ENCODE data around the gene IGF2BP2.

IGF2BP2 gene

DNA sequence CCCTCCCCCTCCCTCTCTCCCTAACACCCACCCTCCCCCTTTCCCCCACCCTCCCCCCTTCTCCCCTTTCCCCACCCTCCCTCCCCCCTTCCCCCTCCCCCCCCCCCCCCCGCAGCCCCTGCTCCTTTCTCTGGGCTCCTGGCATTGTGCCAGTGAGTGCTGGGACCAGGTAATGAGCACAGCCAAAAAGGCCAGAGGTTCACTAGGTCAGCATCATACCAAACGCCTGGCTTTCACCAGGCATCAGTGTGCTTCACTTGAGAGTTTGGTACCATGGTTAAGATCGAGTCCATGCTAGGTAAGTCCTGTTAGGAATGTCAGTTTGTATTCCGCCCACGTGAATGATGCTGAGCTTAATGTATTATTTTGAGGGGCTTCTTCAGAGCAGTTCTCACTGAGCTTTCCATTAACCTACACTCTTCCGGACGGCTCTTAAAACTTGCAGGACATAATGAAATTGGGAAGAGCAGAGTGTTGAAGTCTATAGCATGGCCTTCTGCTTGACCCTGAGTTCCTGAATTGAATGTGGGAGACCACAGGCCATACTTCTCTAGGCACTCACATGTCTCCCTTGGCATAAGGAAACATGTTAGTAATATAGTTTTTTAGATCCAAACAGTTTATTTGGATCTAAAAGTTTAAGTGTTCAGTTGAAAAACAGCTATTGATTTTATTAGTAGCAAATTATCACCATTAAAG lies 193.2 kb downstream of the IGF2BP2 start:
- no peak overlapping the region for H3K4me3 ChIP-seq (IDR thresholded peaks at IDR 0.05; ENCODE audit: insufficient read depth, low read depth, low read length)
- H3K36me3 ChIP-seq (ENCODE audit: insufficient read depth), result no peaks in the 10 kb centered on the region; the same call in 1 of the 2 replicates
- peaks cover 14% of the 10 kb centered on the region for H3K4me1 ChIP-seq (ENCODE audit: low read depth, poor library complexity, severe bottlenecking)
- TF ChIP-seq, protein P1, sequence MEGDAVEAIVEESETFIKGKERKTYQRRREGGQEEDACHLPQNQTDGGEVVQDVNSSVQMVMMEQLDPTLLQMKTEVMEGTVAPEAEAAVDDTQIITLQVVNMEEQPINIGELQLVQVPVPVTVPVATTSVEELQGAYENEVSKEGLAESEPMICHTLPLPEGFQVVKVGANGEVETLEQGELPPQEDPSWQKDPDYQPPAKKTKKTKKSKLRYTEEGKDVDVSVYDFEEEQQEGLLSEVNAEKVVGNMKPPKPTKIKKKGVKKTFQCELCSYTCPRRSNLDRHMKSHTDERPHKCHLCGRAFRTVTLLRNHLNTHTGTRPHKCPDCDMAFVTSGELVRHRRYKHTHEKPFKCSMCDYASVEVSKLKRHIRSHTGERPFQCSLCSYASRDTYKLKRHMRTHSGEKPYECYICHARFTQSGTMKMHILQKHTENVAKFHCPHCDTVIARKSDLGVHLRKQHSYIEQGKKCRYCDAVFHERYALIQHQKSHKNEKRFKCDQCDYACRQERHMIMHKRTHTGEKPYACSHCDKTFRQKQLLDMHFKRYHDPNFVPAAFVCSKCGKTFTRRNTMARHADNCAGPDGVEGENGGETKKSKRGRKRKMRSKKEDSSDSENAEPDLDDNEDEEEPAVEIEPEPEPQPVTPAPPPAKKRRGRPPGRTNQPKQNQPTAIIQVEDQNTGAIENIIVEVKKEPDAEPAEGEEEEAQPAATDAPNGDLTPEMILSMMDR (conservative IDR thresholded peaks at IDR 0.05; ENCODE audit: low read depth, low read length), result no peak
- H3K4me2 ChIP-seq, result no peak overlapping the region
- no peak overlapping the region for H2AFZ ChIP-seq (ENCODE audit: low read depth)
- H3K9ac ChIP-seq, result no peak overlapping the region
- H3K79me2 ChIP-seq (ENCODE audit: insufficient read depth, low read depth), result no peaks in the 10 kb centered on the region
- no peaks in the 10 kb centered on the region for H4K20me1 ChIP-seq (ENCODE audit: insufficient read depth)
- no peak overlapping the region for H3K27ac ChIP-seq
- no peaks in the 10 kb centered on the region for H3K27me3 ChIP-seq (ENCODE audit: insufficient read depth, low read depth)

DNA sequence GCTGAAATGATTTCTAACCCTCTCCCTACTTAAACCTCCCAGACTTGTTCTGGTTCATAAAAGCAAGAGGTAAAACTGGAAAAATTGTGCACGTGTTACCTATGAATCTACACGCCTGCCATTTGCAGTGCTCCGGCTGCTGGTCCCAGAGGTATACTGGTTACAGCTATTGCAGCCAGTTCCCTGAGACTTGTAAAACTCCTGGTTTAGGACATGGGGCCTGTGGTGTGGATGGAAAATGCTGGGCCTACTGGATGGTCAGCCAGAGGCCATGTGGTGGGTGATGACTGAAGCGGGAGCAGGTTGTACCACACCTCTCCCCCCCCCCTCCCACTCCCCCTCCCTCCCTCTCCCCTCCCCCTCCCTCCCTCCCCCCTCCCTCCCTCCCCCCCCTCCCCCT lies 193.7 kb downstream of the IGF2BP2 start:
- no peaks in the 10 kb centered on the region for H3K27me3 ChIP-seq (ENCODE audit: insufficient read depth, low read depth)
- H3K79me2 ChIP-seq (ENCODE audit: insufficient read depth, low read depth), result no peaks in the 10 kb centered on the region
- TF ChIP-seq, protein P1 (conservative IDR thresholded peaks at IDR 0.05; ENCODE audit: low read depth, low read length), result no peak
- H3K36me3 ChIP-seq (ENCODE audit: insufficient read depth), result no peaks in the 10 kb centered on the region; the same call in 1 of the 2 replicates
- H3K4me2 ChIP-seq, result no peak overlapping the region
- peaks cover 14% of the 10 kb centered on the region for H3K4me1 ChIP-seq (ENCODE audit: low read depth, poor library complexity, severe bottlenecking)
- H3K9ac ChIP-seq, result no peak overlapping the region
- no peaks in the 10 kb centered on the region for H4K20me1 ChIP-seq (ENCODE audit: insufficient read depth)
- H3K27ac ChIP-seq, result no peak overlapping the region
- no peak overlapping the region for H2AFZ ChIP-seq (ENCODE audit: low read depth)
- H3K4me3 ChIP-seq (IDR thresholded peaks at IDR 0.05; ENCODE audit: insufficient read depth, low read depth, low read length), result no peak overlapping the region

DNA sequence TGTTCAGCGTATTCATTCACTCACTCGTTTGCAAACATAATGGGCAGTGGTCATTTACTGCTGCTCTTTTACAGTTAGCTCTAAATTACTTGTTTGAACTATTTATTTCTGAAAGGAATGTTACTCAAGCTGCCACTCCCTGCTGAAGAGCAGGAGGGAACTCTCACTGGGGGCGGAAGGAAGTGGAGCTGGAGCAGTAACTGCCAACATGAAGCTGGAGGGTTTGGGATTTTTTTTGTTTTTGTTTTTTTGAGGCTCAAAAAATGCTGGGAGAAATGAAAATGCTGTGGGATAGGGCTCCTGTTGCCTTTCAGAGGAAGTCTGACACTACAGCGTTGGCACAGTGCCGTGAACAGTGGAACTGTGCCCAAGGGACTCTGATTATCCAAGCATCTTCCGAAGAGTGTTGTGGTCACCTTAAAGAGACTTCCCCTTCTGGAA lies 194.6 kb downstream of the IGF2BP2 start:
- peaks cover 5% of the 10 kb centered on the region for H3K4me1 ChIP-seq (ENCODE audit: low read depth, poor library complexity, severe bottlenecking)
- H2AFZ ChIP-seq (ENCODE audit: low read depth), result no peak overlapping the region
- no peaks in the 10 kb centered on the region for H3K79me2 ChIP-seq (ENCODE audit: insufficient read depth, low read depth)
- TF ChIP-seq, protein P1 (conservative IDR thresholded peaks at IDR 0.05; ENCODE audit: low read depth, low read length), result no peak
- H3K4me2 ChIP-seq, result no peak overlapping the region
- H3K4me3 ChIP-seq (IDR thresholded peaks at IDR 0.05; ENCODE audit: insufficient read depth, low read depth, low read length), result no peak overlapping the region
- no peak overlapping the region for H3K9ac ChIP-seq
- no peak overlapping the region for H3K27ac ChIP-seq
- H3K27me3 ChIP-seq (ENCODE audit: insufficient read depth, low read depth), result no peaks in the 10 kb centered on the region
- H4K20me1 ChIP-seq (ENCODE audit: insufficient read depth), result no peaks in the 10 kb centered on the region
- H3K36me3 ChIP-seq (ENCODE audit: insufficient read depth), result no peaks in the 10 kb centered on the region; the same call in 1 of the 2 replicates

DNA sequence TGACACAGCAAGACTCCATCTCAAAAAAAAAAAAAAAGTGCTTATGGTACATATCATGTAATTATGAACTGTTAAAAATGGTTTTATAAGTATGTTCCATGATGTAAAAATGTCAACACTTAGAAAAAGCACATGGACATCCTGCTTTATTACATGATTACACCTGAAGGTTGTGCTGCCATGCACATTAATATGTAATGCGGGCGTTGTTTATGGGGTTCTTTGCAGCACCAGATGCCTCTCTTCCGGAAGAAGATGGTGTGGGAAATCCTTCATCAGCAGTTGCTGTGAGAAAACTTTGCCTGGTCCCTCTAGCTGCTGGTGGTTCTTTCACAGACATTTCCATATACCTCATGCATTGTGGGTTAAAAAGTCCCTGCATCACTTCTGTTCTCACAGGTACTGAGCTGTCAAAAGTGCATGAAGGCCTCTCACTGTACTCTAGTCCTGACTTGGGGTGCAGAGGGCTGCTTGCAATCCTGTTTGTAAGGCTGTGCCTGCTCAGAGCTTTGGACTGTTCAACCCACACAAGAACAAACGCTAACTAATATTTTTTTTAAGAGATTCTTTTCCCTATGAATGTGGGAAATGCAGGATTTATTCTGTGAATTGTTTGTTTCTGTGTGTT lies 195.2 kb downstream of the IGF2BP2 start:
- H3K4me1 ChIP-seq (ENCODE audit: low read depth, poor library complexity, severe bottlenecking), result peaks cover under 1% of the 10 kb centered on the region
- no peaks in the 10 kb centered on the region for H3K27me3 ChIP-seq (ENCODE audit: insufficient read depth, low read depth)
- H4K20me1 ChIP-seq (ENCODE audit: insufficient read depth), result no peaks in the 10 kb centered on the region
- no peak overlapping the region for H3K27ac ChIP-seq
- no peak overlapping the region for H2AFZ ChIP-seq (ENCODE audit: low read depth)
- TF ChIP-seq, protein P1 (conservative IDR thresholded peaks at IDR 0.05; ENCODE audit: low read depth, low read length), result no peak
- H3K79me2 ChIP-seq (ENCODE audit: insufficient read depth, low read depth), result no peaks in the 10 kb centered on the region
- H3K9ac ChIP-seq, result no peak overlapping the region
- H3K4me3 ChIP-seq (IDR thresholded peaks at IDR 0.05; ENCODE audit: insufficient read depth, low read depth, low read length), result no peak overlapping the region
- no peak overlapping the region for H3K4me2 ChIP-seq
- no peaks in the 10 kb centered on the region; the same call in 1 of the 2 replicates for H3K36me3 ChIP-seq (ENCODE audit: insufficient read depth)
